Hematopoietic multipotent progenitor cell treated with erythropoietin and hydrocortisone succinate and interleukin-3 and kit ligand, for 8 days (in vitro differentiated cells): ENCODE results near the gene ZNF239.
"Not testable (repeated sequence)": the region's sequence is repeated elsewhere in the genome, so short reads cannot be mapped to it uniquely, and the experiment has no call there.

Experiments
- DNase-seq: peaks from one replicate; pipeline ENCODE4 v3.0.0-alpha.2; 2015

Gene ZNF239

DNA sequence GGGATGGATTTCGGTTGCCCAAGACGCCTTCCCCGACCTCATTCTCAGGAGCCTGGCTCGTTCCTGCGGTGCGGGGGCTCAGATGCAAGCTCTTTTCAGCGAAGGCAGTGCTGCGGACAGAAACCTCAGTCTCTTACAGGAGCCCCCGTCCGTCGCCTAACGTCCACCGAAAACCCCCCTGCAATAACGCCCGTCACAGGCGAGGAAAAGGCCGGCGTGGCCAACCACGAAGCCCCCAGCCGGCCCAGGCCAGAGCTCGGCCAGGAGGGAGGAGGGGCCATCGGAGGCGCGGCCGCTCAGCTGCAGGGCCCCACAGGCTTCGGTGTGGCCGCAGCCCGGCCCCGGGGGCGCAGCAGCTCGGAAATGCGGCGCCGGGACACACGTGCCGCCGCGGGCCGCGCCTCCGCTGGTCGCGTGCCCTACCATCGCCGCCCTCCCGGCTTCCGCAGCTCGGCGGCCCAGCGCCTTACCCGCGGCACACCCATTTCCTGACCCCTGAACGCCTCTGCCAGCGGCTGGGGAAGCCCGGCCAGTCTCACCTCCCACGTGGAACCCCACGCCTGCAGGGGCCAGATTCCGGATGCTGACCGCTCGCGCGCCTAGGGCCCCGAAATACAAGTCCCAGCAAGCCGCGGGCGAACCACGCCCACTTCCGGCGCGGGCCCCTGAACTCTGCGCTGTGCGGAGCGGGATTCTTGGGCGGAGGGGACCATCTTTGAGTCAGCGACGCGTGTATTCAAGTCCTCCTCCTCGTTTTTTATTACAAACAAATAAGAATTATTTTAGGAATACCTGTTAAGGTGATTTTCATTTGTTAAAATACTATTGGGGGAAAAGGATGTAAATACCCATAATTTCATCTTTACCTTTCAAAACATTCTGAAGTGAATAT lies at the start of gene ZNF239:
ZNF239 (minus strand) TSS at position 616 of the 892 bp plus-strand sequence. CDS start 16,537 bp downstream, outside the sequence.
- peak; percentile 74 for DNase-seq

DNA sequence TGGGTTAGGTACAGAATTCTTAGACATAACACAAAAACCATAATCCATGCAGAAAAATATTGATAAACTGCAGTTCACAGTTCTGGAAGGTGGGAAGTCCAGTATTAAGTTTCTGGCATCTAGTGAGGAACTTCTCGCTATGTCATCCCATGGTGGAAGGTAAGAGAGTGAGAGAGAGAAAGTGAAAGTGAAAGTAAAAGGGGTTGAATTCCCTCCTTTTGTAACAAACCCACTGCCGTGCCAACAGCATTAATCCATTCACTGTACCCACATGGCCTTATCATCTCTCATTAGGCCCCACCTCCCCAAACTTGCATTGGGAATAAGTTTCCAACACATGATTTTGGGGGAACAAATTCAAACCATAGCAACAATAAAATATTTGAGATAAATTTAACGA lies 48.9 kb upstream of the ZNF239 start:
- peak; percentile 25 for DNase-seq

DNA sequence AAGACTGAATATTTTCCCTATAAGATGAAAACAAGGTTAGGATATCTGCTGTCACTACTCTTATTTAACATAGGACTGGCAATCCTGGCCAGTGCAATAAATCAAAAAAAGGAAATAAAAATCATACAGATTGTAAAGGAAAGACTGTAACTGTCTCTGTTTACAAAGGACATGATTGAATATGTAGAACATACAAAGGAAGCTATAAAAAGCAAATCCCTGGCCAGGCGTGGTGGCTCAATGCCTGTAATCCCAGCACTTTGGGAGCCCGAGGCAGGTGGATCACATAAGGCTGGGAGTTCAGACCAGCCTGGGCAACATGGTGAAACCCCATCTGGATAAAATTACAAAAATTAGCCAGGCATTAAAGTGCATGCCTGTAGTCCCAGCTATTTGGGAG lies 47.6 kb upstream of the ZNF239 start:
- DNase-seq: no peak

DNA sequence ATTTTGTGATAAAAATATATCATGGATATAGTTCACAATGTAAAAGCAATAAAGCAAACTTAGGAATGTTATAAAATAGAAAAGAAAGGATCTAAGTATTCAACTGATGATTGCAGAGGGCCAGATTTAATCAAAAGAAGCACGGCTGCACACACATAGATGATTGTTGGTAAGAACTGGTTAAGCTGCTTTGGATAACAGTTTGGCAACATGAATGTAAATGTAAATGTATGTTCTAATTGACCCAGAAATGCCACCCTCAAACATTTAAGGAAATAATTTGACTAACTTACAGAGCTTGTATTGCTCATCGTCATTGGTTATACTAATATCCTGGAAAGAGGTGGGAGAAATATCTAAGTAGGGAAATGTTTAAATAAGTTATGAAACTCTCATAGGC lies 45.0 kb upstream of the ZNF239 start:
- no peak for DNase-seq

DNA sequence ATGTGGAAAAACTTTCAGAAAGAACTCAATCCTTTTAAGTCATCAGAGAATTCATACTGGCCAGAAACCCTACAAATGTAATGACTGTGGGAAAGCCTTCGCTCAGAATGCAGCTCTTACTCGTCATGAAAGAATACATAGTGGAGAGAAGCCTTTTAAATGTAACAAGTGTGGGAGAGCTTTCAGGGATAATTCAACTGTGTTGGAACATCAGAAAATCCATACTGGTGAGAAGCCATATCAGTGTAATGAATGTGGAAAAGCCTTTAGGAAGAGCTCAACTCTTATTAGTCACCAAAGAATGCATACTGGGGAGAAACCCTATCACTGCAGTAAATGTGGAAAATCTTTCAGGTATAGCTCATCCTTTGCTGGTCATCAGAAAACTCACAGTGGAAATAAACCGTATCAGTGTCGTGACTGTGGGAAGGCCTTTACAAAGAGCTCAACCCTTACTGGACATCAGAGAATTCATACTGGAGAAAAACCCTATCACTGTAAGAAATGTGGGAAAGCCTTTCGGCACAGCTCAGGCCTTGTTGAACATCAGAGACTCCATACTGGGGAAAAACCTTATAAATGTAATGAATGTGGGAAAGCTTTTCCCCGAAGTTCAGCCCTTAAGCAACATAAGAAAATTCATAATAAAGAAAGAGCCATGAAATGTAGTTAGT lies 42.4 kb upstream of the ZNF239 start:
- DNase-seq: no peak

DNA sequence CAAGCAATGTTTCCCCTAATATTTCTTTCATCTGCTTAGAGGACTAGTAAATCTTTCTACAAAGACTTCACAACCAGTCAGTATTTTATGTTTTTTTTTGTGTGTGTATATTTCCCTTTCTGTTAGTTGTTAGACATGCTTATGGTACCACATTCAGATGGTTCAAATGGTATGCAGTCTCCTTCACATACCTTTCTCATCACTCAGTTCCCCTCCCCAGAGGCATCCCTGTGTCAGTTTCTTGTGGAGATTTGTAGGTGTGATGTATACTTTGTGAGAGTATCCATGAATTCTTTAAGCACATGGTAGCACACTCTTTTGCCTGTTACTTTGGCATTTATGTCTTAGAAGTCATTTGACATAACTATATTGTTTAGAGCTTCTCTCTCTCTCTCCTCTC lies 36.2 kb upstream of the ZNF239 start:
- no peak for DNase-seq

DNA sequence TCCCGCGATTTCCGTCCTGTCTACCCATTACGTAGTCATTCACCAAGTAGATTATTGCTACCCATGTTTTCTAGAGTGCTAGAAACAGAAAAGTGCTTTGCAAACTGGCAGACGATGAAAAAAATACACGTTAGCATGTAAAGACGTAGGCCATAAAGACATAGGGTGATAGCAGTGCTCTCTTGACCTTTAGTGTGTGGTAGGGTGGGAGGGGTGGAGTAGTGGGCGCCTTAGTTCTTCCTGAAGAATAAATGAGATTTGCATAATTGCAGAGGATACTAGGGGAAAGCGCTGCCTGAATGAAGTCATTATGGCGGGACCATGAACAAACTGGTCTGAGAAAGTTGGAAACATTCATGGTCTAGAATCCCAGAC lies 32.8 kb upstream of the ZNF239 start:
- no peak for DNase-seq

DNA sequence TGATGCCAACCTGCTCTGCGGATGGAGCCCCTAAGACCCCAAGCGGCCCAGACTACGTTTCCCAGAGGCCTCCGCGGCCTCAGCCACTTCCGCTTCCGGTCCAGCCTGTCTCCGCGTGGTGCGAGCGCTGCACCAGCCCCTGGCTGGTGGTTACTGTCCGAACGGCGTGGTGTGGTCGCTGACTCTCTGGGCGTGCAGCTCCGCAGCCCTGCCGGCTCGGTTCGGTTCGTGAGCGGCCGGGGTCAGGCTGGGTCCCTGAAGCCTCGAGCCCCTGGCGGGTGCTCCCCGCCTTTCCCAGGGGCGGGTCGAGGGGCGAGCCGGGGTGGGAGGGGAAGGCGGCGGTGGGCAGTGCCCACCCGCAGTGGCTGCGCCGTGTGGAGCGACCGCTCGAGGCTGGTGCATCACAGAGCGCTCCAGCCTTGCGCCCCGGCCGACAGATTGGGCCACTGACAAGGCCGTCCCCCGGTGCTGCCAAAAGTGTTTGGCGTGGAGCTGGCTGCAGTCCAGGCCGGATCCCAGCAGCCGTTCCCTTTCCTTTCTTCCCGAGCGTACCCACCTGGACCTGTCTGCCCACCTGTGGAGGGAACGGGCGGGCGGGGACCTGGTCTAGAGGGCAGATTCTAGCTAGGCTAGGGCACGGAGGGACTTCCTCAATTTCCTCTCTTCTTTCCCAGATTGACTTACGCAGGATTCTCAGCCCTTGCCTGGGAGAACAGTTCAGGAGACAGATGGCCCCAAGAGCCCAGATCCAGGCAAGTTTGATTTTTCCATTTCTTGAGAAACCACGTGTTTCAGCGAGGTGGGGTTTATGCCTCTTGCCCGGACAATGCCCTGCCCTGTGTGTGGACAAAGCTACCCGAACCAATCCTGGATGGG lies 32.1 kb upstream of the ZNF239 start, which contains the start of gene ZNF485:
ZNF485 (plus strand) TSS at position 116 of the 876 bp plus-strand sequence; CDS start at position 729, 613 bp downstream.
- DNase-seq: peak; percentile 71

DNA sequence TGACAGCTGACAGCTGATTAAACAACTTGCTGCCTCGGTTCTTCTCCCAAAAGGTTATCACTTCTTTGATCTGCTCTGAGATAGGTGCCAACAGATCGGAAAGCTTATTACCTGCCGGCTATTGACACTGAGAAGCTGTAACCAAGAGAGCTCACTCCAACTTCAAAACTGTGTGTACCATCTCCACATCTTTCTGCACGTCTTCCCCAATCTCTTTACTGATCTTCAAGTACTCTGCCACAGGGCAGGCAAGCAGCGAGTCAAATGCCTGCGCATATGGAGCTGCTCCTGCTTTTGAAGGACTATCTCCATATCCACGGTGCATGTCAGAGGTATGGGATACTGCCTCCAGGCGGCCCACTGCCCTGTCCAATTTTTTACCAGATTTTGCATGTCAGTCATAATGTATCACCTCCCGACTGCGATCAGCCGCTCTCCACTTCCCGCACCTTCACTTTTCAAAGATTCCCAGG lies 31.5 kb upstream of the ZNF239 start:
- DNase-seq: no peak

DNA sequence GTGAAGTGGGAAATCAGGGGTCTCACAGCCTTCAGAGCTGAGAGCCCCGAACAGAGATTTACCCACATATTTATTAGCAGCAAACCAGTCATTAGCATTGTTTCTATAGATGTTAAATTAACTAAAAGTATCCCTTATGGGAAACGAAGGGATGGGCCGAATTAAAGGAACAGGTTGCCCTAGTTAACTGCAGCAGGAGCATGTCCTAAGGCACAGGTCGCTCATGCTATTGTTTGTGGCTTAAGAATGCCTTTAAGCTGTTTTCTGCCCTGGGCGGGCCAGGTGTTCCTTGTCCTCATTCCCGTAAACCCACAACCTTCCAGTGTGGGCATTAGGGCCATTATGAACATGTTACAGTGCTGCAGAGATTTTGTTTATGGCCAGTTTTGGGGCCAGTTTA lies 27.2 kb upstream of the ZNF239 start:
- not testable (repeated sequence) for DNase-seq

DNA sequence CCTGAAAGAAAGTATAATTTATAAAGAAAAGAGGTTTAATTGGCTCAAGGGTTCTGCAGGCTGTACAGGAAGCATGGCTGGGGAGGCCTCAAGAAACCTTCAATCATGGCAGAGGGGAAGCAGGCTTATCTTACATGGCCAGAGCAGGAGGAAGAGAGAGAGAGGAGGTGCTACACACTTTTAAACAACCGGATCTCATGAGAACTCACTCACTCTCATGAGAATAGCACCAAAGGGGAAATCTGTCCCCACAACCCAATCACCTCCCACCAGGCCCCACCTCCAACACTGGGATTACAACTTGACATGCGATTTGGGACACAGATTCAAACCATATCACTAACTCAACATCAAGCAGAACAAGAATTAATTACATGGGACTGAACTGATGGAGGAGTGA lies 24.9 kb upstream of the ZNF239 start:
- peak; percentile 23 for DNase-seq

DNA sequence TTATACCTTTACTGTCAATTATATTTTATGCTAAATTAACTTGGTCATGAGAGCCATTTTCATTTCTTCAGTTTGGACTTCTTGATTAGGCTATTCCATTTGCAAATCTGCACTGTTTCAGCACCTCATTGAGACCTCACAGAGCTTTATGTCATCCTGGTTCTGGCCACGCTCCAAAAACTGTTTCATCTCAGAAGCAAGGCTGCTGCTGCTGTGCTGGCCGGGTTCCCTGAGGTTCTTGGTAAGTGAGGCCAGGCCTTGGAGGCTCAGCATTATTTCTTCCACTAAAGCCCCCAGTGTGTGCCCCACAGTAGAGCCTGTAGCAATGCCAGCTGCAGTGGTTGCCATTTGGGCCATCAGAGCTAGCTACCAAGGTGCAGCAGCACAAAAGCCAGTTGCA lies 24.0 kb upstream of the ZNF239 start:
- DNase-seq: no peak

DNA sequence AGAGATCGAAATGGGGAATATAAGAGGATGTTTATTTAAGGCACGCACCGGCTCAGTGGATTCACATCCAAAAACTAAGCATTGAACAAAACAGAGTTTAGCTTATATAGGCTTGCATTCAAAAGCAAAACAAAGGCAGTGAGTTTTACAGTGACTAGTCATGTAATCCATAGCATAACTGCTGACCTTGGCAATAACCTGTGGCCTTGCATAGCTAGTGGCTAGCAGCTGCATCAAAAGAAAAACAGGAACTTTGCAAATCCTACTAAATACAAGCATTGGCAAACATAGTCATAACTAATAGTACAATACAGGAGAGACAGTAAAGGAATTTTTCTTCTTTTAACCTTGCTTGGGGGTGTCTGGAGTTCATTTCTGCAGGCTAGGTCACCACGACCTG lies 22.1 kb upstream of the ZNF239 start:
- DNase-seq: no peak

DNA sequence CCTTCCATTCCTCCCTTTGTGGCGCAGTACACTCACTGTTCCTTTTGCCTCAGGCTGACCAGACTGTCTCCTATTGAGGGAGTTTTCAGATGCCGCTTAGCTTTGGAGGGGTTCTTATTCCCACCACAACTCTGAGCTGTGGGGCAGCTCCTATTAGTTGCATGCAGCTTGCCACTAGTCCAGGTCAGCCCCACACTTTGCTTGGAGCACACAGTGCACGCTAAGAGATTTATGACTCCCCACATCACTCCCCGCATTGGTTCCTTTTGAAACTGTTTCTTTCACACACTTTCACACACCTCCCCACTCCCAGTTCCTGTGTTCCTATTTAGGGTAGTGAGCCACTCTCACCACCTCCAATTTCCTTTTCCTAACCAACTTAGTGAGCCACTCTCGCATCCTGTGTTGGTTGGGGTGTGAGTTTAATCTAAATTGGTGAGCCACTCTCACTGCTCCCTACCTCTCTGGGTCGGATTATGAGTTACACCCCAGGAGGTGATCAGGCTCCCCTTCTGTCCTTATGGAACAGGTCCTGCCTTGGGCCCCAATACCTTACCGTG lies 21.4 kb upstream of the ZNF239 start:
- DNase-seq: no peak

DNA sequence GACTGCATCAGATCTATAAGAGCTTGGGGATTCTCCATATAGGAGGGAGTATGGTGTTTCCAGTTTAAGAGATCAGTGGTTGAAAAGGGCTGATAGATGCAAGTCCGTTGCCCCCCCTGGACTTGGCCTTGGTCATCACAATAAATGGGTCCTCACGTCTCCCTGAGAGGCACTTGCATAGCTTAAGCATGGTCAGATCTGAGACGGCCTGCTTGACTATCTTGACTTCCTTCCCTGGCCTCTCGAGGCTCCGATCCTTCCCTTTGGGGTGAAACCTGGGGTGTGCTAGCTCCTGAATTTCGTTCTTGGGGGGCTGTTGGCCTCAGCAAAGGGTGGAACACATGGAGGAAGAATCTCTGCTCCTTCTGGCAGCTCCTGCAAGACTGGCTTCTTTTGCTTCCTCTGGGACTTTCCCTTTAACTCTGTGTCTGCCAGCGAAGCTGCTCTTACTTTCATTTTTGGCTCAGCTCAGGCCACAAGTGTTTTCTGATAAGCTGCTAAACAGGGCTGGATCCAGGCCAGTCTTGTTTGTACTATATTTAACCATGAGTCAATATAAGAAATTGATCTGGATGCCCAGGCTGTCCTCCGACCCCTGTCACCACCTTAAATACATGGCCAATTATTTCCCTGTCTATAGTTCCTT lies 20.7 kb upstream of the ZNF239 start:
- peak; percentile 75 for DNase-seq

DNA sequence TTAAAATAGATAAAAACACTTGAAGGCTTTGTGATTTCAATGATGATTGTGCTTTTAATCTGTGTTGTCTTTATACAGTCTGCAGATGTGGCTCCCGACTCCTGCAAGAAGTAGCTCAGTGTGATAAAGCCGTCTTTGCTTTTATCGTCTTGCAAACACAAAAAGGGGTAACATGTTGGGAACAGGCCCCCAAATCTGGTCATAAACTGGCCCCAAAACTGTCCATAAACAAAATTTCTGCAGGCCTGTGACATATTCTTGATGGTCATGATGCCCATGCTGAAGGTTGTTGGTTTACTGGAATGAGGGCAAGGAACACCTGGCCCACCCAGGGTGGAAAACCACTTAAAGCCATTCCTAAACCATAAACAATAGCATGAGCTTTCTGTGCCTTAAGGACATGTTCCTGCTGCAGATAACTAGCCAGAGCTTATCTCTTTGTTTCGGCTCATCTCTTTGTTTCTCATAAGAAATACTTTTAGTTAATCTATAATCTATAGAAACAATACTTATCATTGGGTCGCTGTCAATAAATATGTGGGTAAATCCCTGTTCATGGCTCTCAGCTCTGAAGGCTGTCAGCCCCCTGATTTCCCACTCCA lies 17.0 kb upstream of the ZNF239 start:
- DNase-seq: no peak

DNA sequence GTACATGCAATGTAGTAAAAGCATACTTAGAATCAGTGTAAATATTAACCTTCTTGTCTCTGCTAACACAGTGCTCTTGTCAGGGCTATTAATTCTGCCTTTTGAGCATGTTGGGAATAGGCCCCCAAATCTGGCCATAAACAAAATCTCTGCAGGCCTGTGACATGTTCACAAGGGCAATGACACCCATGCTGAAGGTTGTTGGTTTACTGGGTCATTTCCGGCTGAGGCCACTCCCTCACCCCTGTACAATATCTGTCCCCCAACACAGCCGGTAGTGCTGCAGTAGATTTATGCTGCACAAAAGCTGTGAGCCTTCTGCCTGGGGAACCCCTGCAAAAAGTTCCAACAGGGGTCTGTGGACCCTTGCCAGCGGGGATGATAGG lies 12.3 kb upstream of the ZNF239 start:
- not testable (repeated sequence) for DNase-seq

DNA sequence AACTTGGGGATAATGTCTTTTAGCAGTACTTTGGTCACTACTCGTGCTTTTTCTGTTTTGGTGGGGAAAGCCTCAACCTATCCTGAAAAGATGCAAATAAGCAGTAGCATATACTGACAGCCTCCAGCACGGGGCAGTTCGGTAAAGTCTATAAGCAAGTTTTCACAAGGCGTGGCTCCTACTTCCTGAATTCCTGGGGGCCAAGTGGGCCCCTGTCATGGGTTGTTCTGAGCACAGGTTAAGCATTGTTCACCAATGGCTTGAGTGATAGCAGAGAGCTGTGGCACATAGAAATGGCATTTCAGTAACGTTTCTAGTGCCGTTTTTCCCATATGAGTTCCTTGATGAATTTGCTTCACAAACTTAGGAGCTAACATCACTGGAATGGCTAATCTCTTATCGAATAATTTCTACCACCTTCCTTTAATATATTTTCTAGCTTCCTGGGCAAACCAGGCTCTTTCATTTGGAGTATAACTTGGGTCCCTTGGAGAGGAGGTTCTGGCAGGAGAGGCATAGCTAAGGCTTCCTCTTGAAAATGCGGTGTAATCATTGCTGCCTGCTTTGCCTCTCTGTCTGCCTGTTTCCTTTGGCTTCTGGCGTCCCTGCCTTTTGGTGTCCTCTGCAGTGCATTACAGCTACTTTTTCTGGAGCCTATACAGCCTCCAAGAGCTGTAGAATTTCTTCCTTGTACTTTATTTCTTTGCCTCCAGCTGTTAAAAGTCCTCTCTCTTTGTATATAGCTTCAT lies 11.7 kb upstream of the ZNF239 start:
- DNase-seq: no peak

DNA sequence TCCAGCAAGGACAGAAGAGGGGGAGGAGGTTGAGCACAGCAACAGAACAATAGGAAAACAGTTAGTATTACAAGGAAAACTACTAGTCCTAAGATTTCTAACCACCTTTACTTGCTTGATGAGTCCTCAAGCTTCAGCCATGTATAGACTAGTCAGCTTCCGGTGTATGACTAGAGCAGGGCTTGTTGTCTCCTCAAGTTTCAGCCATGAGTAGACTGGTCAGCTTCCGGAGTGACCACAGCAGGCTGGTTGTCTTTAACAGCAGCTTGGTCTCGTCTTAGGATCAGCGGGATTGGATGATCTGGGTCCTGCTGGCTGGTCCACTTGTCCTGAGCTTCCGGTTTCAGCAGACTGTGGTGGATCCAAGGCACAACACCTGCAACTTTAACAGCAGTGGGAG lies 10.6 kb upstream of the ZNF239 start:
- DNase-seq: no peak

DNA sequence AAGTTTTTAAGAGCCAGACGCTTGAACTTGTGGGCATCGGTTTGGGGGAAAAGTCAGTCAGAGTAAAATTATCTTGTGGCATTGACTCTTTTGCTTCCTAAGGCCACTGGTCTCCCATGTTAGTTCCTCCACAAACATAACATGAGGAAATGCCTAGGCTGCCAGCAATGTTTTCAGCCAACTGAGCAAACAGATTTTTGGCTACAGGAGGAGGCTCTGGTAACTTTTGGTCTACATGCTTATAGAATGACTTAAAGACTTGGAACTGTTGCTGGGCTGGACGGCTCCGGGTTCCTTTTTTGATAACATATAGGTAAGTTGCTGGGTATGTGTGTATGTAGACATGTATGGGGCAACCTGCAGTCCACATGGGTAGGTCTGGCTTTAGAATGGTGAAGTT lies 9.6 kb upstream of the ZNF239 start:
- no peak for DNase-seq

DNA sequence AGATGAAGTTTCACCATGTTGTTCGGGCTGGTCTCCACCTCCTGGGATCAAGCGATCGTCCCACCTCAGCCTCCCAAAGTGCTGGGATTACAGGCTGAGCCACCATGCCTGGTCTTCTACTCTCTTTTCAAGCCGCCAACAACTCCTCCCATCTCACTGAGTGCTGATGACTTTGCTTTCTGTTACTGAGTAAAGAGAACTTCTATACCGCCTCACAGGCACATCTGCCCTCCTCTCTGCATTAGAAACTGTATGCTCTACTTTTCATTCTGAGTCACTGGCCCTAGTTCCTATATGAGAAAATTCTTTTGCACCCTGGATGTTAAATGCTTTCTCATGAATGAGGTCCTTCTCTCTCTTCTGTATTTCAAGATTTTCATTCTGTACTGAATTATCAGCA lies 2.2 kb upstream of the ZNF239 start:
- no peak for DNase-seq
